ENCODE data around the gene PPP2R2D.

GRCh38 chr10:131979821-131980270 lies 79.0 kb downstream of the PPP2R2D start:
- no peak for TF ChIP-seq CTCF (IDR thresholded peaks at IDR 0.05)
- no peak for TF ChIP-seq POLR2A (IDR thresholded peaks at IDR 0.05)
